GM12878 (cell line): ENCODE data around the gene ADGRL3. TPM values are rescaled to one million over a fixed set of nuclear protein-coding genes. Genes with fewer than 3 reads are reported as not detected.

ENCODE experiments used
- ATAC-seq: fragments of 200-7000 bp; cut with Tn5 transposase; 3 replicates; pipeline ENCODE4 v1.9.1; 2020; ENCODE audit warnings: mild to moderate bottlenecking, moderate library complexity
- BruUV-seq: library from RNA; stranded (reverse); fragments of 400-500 nt; replicated peaks from 2 replicates; lab custom pipeline; 2021; lab: Mats Ljungman, UMichigan
- CTCF ChIA-PET: fragments of 300-600 bp; sonication (Branson Sonifier 250); formaldehyde crosslinking; extraction: SDS; loops from one replicate; lab custom pipeline; 2021; ENCODE audit warnings: inconsistent platforms; lab: Yijun Ruan, JAX
- POLR2A ChIA-PET: fragments of 350-600 bp; formaldehyde crosslinking; extraction: SDS; loops from one replicate; lab custom pipeline; 2021; ENCODE audit warnings: inconsistent platforms; lab: Charles Lee
- RAD21 ChIA-PET: fragments of 300-600 bp; sonication (Branson Sonifier 250); formaldehyde crosslinking; loops from one replicate; lab custom pipeline; 2023; ENCODE audit warnings: antibody characterized with exemption; ENCODE audit not compliant: unreplicated experiment; lab: Charles Lee
- SMC1A ChIA-PET: fragments of 300-600 bp; sonication (Branson Sonifier 250); formaldehyde crosslinking; loops from one replicate; lab custom pipeline; 2023; ENCODE audit not compliant: unreplicated experiment, uncharacterized antibody; lab: Charles Lee
- DNase-seq: peaks from one replicate; pipeline ENCODE4 v3.0.0-alpha.2; 2011; ENCODE audit warnings: low read depth, low spot score
- FAIRE-seq: peaks from 3 replicates; lab custom pipeline; 2011; peaks lifted over from hg19 to GRCh38; lab: Jason Lieb, UNC
- H2AFZ ChIP-seq: 2 replicates; pipeline ENCODE4 v1.6.0; 2011; ENCODE audit warnings: low read depth, low read length, control low read depth; ENCODE audit not compliant: control insufficient read depth
- H3K27ac ChIP-seq: 2 replicates; pipeline ENCODE4 v1.5.1; 2011; ENCODE audit warnings: control low read depth; ENCODE audit not compliant: control insufficient read depth, insufficient read depth
- H3K27me3 ChIP-seq, 2 experiments: replicated peaks in 1 of 2; 2 replicates each; pipeline versions ENCODE4 v1.6.0 to v1.6.1; 2011; ENCODE audit warnings: low read length in 1 of 2; ENCODE audit not compliant: control insufficient read depth in 2 of 2, insufficient read depth in 2 of 2
- H3K36me3 ChIP-seq, 2 experiments: 2 replicates each; pipeline ENCODE4 v1.5.1; 2011; ENCODE audit warnings: low read length in 1 of 2; ENCODE audit not compliant: control insufficient read depth in 2 of 2, insufficient read depth in 2 of 2
- H3K4me1 ChIP-seq: 2 replicates; pipeline ENCODE4 v1.6.1; 2011; ENCODE audit warnings: mild to moderate bottlenecking, low read length, moderate library complexity, mixed read lengths; ENCODE audit not compliant: control insufficient read depth, insufficient read depth
- H3K4me2 ChIP-seq: 2 replicates; pipeline ENCODE4 v1.6.0; 2011; ENCODE audit warnings: control low read depth; ENCODE audit not compliant: control insufficient read depth, insufficient read depth
- H3K4me3 ChIP-seq: fragments of 200-600 bp; sonication (generic); 2 replicates; pipeline ENCODE4 v1.5.1; 2016
- H3K79me2 ChIP-seq: 2 replicates; pipeline ENCODE4 v1.6.0; 2011; ENCODE audit warnings: low read length; ENCODE audit not compliant: control insufficient read depth, insufficient read depth
- H3K9ac ChIP-seq: 2 replicates; pipeline ENCODE4 v1.8.0; 2011; ENCODE audit warnings: low read length, control low read depth, mixed read lengths; ENCODE audit not compliant: control insufficient read depth, insufficient read depth
- H3K9me3 ChIP-seq: replicated peaks from 3 replicates; pipeline ENCODE4 v1.5.1; 2011; ENCODE audit warnings: mild to moderate bottlenecking, low read length; ENCODE audit not compliant: control insufficient read depth, insufficient read depth
- H4K20me1 ChIP-seq: 2 replicates; pipeline ENCODE4 v1.6.0; 2011; ENCODE audit not compliant: control insufficient read depth, insufficient read depth
- CHD2 ChIP-seq: IDR thresholded peaks from 2 replicates; pipeline ENCODE4 v1.6.1; 2011; ENCODE audit warnings: low read depth, low read length, improper control_type of control experiment, borderline replicate concordance
- GABPA ChIP-seq: IDR thresholded peaks from 2 replicates; pipeline ENCODE4 v1.6.1; 2014; ENCODE audit warnings: antibody characterized with exemption, low read depth, mild to moderate bottlenecking, inconsistent platforms
- HSF1 ChIP-seq: fragments of 150-350 bp; IDR thresholded peaks from 2 replicates; pipeline ENCODE4 v1.6.1; 2014; ENCODE audit warnings: mild to moderate bottlenecking, low read depth, low read length
- KDM1A ChIP-seq: fragments of 200-600 bp; sonication (generic); IDR thresholded peaks from 2 replicates; pipeline ENCODE4 v1.6.1; 2016; ENCODE audit warnings: borderline replicate concordance
- MTA3 ChIP-seq: IDR thresholded peaks from 2 replicates; pipeline ENCODE4 v1.6.1; 2012; ENCODE audit warnings: low read length, inconsistent platforms, borderline replicate concordance
- MYC ChIP-seq: IDR thresholded peaks from 2 replicates; pipeline ENCODE4 v1.6.1; 2011; ENCODE audit warnings: mild to moderate bottlenecking, low read length, moderate library complexity, inconsistent platforms; ENCODE audit not compliant: insufficient read depth, insufficient replicate concordance, insufficient read length, severe bottlenecking
- PAX8 ChIP-seq: fragments of 450-650 bp; IDR thresholded peaks from 2 replicates; pipeline ENCODE4 v1.6.1; 2017; ENCODE audit warnings: mild to moderate bottlenecking, moderate library complexity
- RAD21 ChIP-seq: IDR thresholded peaks from 2 replicates; pipeline ENCODE4 v1.6.1; 2011; ENCODE audit warnings: mild to moderate bottlenecking, low read depth, low read length, moderate library complexity; ENCODE audit not compliant: insufficient read depth
- RFX5 ChIP-seq: IDR thresholded peaks from 2 replicates; pipeline ENCODE4 v1.6.1; 2011; ENCODE audit warnings: low read depth, low read length, improper control_type of control experiment
- YY1 ChIP-seq: IDR thresholded peaks from 2 replicates; pipeline ENCODE4 v1.6.1; 2011; ENCODE audit warnings: low read depth, mild to moderate bottlenecking, low read length
- ZNF687 ChIP-seq: fragments of 450-650 bp; IDR thresholded peaks from 2 replicates; pipeline ENCODE4 v1.6.1; 2017; ENCODE audit warnings: mild to moderate bottlenecking, moderate library complexity
- WGBS: methylation state at CpG from one replicate; pipeline ENCODE4 v1.1.6; 2016; ENCODE audit warnings: low lambda C conversion rate; ENCODE audit not compliant: insufficient replicate concordance, insufficient coverage; ENCODE audit errors: missing lambda C conversion rate; 5-methylcytosine and 5-hydroxymethylcytosine counted together
- in situ Hi-C: fragments of 300-500 bp; cut with MboI; formaldehyde crosslinking; loops from 9 replicates; pipeline ENCODE4 v1.14.3; 2018; ENCODE audit warnings: mixed read lengths
- intact Hi-C: fragments of 100-400 bp; cut with micrococcal nuclease; formaldehyde crosslinking; loops from one replicate; pipeline ENCODE4 v1.14.2; 2022; ENCODE audit not compliant: unreplicated experiment
- polyA plus RNA-seq, 11 experiments: library from polyadenylated mRNA; depleted of rRNA in 4 of 11; unstranded in 6 of 11; stranded (reverse) in 5 of 11; fragments of >200 nt; fragmentation: Nextera tagmentation in 4 of 11; fragmentation: Illumina TruSeq in 1 of 11; extraction: Ambion mirVana in 4 of 11; extraction: Trizol in 1 of 11; gene quantifications; 1 replicate in 1 of 11; 2 replicates in 10 of 11; pipeline versions ENCODE4 v1.2.1 to v1.2.3, GENCODE V29; 2011 to 2016; ENCODE audit warnings: inconsistent platforms in 2 of 11, missing spikeins in 2 of 11, low read depth in 1 of 11
- total RNA-seq, 4 experiments: library from RNA; depleted of rRNA in 3 of 4; stranded (reverse); fragments of >200 nt in 3 of 4; fragmentation: Illumina TruSeq in 1 of 4; extraction: Trizol in 1 of 4; gene quantifications; 2 replicates each; pipeline versions ENCODE4 v1.2.1 to v1.2.3, GENCODE V29; 2013 to 2021

Gene ADGRL3
- total and polyA plus RNA-seq, 10 of the 15 experiments (the other 5 are each of a cell fraction or from before 2014, with no cell fraction given): 1.1 TPM; not detected in 9

- no peak overlapping the region for H3K9ac ChIP-seq
- ATAC-seq (no peak), DNase-seq (no peak), FAIRE-seq (no peak)
- in situ Hi-C loops: no loop called here
- intact Hi-C loops: no loop called here
- WGBS: 0% methylated on average over 2 of the region's 2 CpGs
- ChIA-PET CTCF (no interaction called here), RAD21 (no interaction called here), SMC1A (no interaction called here), POLR2A (no interaction called here)
- no TSS peak for BruUV-seq
- H3K4me2 ChIP-seq: no peak overlapping the region
- no peaks in the 10 kb centered on the region for H3K36me3 ChIP-seq
- no peaks in the 10 kb centered on the region for H3K79me2 ChIP-seq
- no peaks in the 10 kb centered on the region for H4K20me1 ChIP-seq
- no peaks in the 10 kb centered on the region for H3K4me1 ChIP-seq
- no peaks in the 10 kb centered on the region for H3K9me3 ChIP-seq
- no peak overlapping the region for H3K27ac ChIP-seq
- H3K27me3 ChIP-seq: no peaks in the 10 kb centered on the region
- TF ChIP-seq KDM1A (no peak), YY1 (no peak), ZNF687 (no peak), HSF1 (no peak), PAX8 (no peak), MTA3 (no peak), RFX5 (no peak), GABPA (no peak), RAD21 (no peak), MYC (no peak), CHD2 (no peak)
- H2AFZ ChIP-seq: no peak overlapping the region
- no peak overlapping the region for H3K4me3 ChIP-seq
Observed at GRCh38 chr4:61192392-61192791, 7.7 kb upstream of the ADGRL3 start.
